Neutrophil (primary cell): ENCODE measurements around the gene SEMA4G.

ENCODE experiments used
- H3K27ac ChIP-seq: fragments of 200-600 bp; sonication (generic); 2 replicates; pipeline ENCODE4 v1.5.1; 2016; ENCODE audit warnings: mild to moderate bottlenecking, moderate library complexity
- H3K27me3 ChIP-seq: fragments of 200-600 bp; sonication (generic); 2 replicates; pipeline ENCODE4 v1.6.0; 2016; ENCODE audit warnings: mild to moderate bottlenecking
- H3K36me3 ChIP-seq: fragments of 200-600 bp; sonication (generic); 2 replicates; pipeline ENCODE4 v1.5.1; 2017
- H3K4me1 ChIP-seq, 2 experiments: fragments of 200-600 bp in 1 of 2; sonication (generic) in 1 of 2; 1 replicate in 1 of 2; 2 replicates in 1 of 2; pipeline versions ENCODE4 v1.5.1 to v1.6.1; 2013 to 2016; ENCODE audit warnings: low read depth in 1 of 2, low read length in 1 of 2, mild to moderate bottlenecking in 1 of 2, moderate library complexity in 1 of 2; ENCODE audit not compliant: control insufficient read depth in 1 of 2, insufficient read depth in 1 of 2
- H3K4me3 ChIP-seq, 2 experiments: fragments of 200-600 bp in 1 of 2; sonication (generic) in 1 of 2; 1 replicate in 1 of 2; 2 replicates in 1 of 2; pipeline ENCODE4 v1.5.1; 2013 to 2016; ENCODE audit warnings: low read depth in 1 of 2, low read length in 1 of 2, mild to moderate bottlenecking in 1 of 2, moderate library complexity in 1 of 2
- H3K9me3 ChIP-seq: fragments of 200-600 bp; sonication (generic); 2 replicates; pipeline ENCODE4 v1.5.1; 2016
- CTCF ChIP-seq: fragments of 200-600 bp; sonication (generic); IDR thresholded peaks from 2 replicates; pipeline ENCODE4 v1.5.1; 2016; ENCODE audit warnings: antibody characterized with exemption

SEMA4G gene, protein sequence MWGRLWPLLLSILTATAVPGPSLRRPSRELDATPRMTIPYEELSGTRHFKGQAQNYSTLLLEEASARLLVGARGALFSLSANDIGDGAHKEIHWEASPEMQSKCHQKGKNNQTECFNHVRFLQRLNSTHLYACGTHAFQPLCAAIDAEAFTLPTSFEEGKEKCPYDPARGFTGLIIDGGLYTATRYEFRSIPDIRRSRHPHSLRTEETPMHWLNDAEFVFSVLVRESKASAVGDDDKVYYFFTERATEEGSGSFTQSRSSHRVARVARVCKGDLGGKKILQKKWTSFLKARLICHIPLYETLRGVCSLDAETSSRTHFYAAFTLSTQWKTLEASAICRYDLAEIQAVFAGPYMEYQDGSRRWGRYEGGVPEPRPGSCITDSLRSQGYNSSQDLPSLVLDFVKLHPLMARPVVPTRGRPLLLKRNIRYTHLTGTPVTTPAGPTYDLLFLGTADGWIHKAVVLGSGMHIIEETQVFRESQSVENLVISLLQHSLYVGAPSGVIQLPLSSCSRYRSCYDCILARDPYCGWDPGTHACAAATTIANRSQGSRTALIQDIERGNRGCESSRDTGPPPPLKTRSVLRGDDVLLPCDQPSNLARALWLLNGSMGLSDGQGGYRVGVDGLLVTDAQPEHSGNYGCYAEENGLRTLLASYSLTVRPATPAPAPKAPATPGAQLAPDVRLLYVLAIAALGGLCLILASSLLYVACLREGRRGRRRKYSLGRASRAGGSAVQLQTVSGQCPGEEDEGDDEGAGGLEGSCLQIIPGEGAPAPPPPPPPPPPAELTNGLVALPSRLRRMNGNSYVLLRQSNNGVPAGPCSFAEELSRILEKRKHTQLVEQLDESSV

DNA sequence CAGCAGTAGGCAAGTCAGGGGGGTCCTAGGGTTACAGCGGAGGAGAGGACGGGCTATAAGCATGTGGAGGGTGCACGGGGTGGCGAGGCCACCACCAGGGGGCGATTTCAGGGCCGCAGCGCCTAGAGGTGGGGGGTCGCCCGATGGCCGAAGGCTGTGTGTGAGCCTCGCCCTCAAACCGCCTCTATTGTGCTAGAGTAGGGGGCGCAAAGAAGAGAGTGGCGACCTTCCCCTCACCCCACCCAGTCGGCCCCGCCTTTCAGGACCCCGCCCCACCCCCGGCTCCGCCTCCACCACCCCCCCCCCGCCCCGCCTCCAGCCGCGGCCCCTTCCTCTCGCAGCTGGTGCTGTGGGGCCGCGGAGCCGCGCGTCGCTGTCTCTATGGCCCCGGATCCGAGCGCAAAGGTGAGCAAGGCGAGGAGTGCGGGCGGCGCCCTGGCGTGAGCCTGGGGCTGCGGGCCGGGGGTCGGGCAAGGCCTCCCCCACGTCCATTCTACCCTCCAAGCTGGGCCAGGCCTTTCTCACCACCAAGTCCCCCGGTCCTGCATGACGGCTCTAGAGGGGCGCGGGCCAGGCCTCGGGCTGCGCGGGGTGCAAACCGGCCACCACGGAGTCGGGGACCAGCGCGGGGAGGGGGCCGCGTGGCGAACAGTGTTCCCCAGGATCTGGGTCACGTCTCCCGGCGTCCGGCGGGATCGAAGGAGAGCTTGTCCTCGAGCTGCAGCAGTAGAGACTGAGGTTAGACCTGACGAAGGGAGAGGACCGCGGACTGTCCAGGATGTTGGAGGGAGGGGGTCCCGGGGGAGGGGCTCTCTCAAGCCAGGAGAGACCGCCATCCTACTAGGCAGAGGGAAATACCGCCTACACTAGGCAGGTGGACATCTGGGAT is at the start of gene SEMA4G:
Gene SEMA4G (plus strand): TSS at position 318 of the 889 bp plus-strand sequence. CDS start 3,409 bp downstream, outside the sequence.
- Histone ChIP-seq H3K36me3 (peaks cover 17% of the 10 kb centered on the region), H3K27me3 (peaks cover 40% of the 10 kb centered on the region), H3K4me1 (peaks cover 5 to 13% of the 10 kb centered on the region in 2 experiments), H3K9me3 (no peaks in the 10 kb centered on the region), H3K27ac (no peak within 1 kb of the TSS), H3K4me3 (peak within 1 kb of the TSS; percentile 34 to 49)
- no peak for TF ChIP-seq CTCF

DNA sequence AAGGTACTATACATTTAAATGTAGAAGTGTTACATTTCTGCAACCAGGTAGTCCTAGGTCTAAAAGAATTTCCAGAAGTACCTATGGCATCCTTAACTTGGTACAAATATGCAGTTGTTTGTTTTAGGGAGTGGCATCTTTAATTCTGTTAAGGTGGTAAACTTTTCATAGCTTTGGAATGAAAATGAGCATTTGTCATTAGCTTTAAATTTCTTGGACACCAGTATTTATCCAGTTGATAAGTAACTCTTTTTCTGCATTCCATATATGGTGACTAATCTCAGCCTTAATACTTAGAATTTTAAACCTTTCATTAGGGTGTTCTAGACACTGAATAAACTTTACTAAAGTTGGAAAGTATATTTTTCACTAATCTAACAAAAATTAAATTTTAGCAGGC is 45.7 kb upstream of the SEMA4G start:
- Histone ChIP-seq H3K4me3 (no peak overlapping the region), H3K4me1 (no peaks in the 10 kb centered on the region), H3K9me3 (no peaks in the 10 kb centered on the region), H3K27ac (no peak overlapping the region), H3K27me3 (no peaks in the 10 kb centered on the region), H3K36me3 (peaks cover 75% of the 10 kb centered on the region)
- TF ChIP-seq CTCF: no peak

DNA sequence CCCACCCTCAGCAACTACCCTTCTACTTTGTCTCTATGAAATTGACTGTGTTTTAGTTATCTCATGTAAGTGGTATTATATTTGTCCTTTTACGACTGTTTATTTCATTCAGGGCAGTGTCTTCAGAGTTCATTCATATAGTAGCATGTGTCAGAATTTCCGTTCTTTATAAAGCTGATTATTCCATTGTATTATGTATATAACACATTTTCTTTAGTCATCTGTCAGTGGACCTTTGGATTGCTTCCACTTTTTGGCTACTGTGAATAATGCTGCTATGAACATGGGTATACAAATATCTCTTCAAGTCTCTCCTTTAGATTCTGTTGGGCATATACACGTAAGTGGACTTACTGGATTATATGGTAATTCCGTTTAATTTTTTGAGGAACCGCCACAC is 42.0 kb upstream of the SEMA4G start:
- H3K27ac ChIP-seq: no peak overlapping the region
- peaks cover 77% of the 10 kb centered on the region for H3K36me3 ChIP-seq
- TF ChIP-seq CTCF: no peak
- H3K4me3 ChIP-seq: no peak overlapping the region
- no peaks in the 10 kb centered on the region for H3K4me1 ChIP-seq
- no peaks in the 10 kb centered on the region for H3K27me3 ChIP-seq
- H3K9me3 ChIP-seq: no peaks in the 10 kb centered on the region

DNA sequence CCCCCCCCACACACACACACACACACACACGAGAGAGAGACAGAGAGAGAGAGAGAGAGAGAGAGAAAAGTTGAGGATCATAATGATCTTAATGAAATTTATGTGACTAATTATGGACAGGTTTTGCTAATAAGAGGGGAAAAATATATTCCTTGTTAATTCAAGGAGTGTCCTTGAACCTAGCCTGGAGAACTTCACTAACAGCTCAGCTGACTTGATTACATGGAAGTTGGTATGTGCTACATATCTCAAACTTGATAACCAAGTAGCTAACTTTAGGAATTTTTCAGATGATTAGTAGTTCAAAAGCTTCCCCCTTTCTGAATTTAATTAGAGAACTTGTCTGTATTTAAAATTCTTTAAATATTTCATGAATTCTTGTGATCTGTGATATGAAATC is 41.3 kb upstream of the SEMA4G start:
- no peak overlapping the region for H3K27ac ChIP-seq
- H3K4me1 ChIP-seq: no peaks in the 10 kb centered on the region
- no peak for TF ChIP-seq CTCF
- H3K36me3 ChIP-seq: peaks cover 84% of the 10 kb centered on the region
- no peaks in the 10 kb centered on the region for H3K27me3 ChIP-seq
- H3K9me3 ChIP-seq: no peaks in the 10 kb centered on the region
- H3K4me3 ChIP-seq: no peak overlapping the region

DNA sequence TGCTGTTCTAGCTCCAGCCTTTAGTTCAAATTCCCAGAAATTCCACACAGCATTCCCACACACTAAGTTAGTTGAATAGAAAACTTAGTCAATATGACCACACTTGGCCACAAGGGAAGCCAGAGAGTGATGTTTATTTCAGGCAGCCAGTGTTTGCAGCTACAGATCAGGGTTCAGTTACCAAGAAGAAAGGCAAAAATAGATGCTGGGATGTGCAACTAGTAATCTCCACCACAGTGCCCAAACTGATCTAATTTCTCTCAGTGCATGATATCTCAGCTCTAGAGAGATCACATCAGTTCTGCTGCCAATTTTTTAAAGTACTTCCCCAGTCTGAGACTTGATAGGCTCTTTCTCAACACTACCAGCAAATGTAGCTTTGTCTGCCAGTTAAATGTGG is 38.9 kb upstream of the SEMA4G start:
- Histone ChIP-seq H3K36me3 (peaks cover 91% of the 10 kb centered on the region), H3K27ac (no peak overlapping the region), H3K27me3 (no peaks in the 10 kb centered on the region), H3K9me3 (no peaks in the 10 kb centered on the region), H3K4me3 (no peak overlapping the region), H3K4me1 (no peaks in the 10 kb centered on the region)
- TF ChIP-seq CTCF: no peak
